ENCODE measurements around the gene METTL9. TPM values are rescaled to one million over a fixed set of nuclear protein-coding genes. Genes with fewer than 3 reads are reported as not detected.
"Not testable (repeated sequence)": the region's sequence is repeated elsewhere in the genome, so short reads cannot be mapped to it uniquely, and the experiment has no call there.

METTL9 gene
- total and polyA plus RNA-seq, 4 donors, result 9.3 to 57.3 (median 17.2) TPM

- TF ChIP-seq REST (IDR thresholded peaks at IDR 0.05), result peak; percentile 72
- no peak for TF ChIP-seq GABPA (IDR thresholded peaks at IDR 0.05 in 1 of 2, conservative IDR thresholded peaks at IDR 0.05 in 1 of 2)
- no peak for DNase-seq (ENCODE audit: low spot score)
- no peaks in the 10 kb centered on the region for H3K4me1 ChIP-seq (ENCODE audit: control insufficient read depth in 4 of 4, insufficient read depth in 4 of 4, low read length in 3 of 4)
- H3K36me3 ChIP-seq (ENCODE audit: control insufficient read depth in 4 of 4, insufficient read depth in 3 of 4, low read depth in 1 of 4, low read length in 3 of 4), result no peaks in the 10 kb centered on the region
- H3K27ac ChIP-seq (ENCODE audit: low read depth in 1 of 2, low read length in 2 of 2), result no peak overlapping the region
- H3K9me3 ChIP-seq (ENCODE audit: control insufficient read depth in 4 of 4, low read length in 3 of 4), result no peaks in the 10 kb centered on the region
- H3K27me3 ChIP-seq (ENCODE audit: control insufficient read depth in 4 of 4, insufficient read depth in 4 of 4, low read length in 3 of 4), result no peaks in the 10 kb centered on the region
- no peak overlapping the region for H3K9ac ChIP-seq (ENCODE audit: low read depth in 1 of 2, low read length in 2 of 2)
- WGBS, result 57% methylated on average over 14 of the region's 14 CpGs
- no peak overlapping the region for H3K4me3 ChIP-seq (ENCODE audit: low read depth in 1 of 3, low read length in 3 of 3)
These were observed 85.7 kb downstream of the METTL9 start for GRCh38 chr16:21685034-21685455.

GRCh38 chr16:21689107-21689506 lies 89.7 kb downstream of the METTL9 start:
- 74% methylated on average over 4 of the region's 4 CpGs for WGBS
- Histone ChIP-seq H3K27me3 (ENCODE audit: control insufficient read depth in 4 of 4, insufficient read depth in 4 of 4, low read length in 3 of 4) (no peaks in the 10 kb centered on the region), H3K4me3 (ENCODE audit: low read depth in 1 of 3, low read length in 3 of 3) (no peak overlapping the region), H3K4me1 (ENCODE audit: control insufficient read depth in 4 of 4, insufficient read depth in 4 of 4, low read length in 3 of 4) (no peaks in the 10 kb centered on the region), H3K9ac (ENCODE audit: low read depth in 1 of 2, low read length in 2 of 2) (no peak overlapping the region), H3K36me3 (ENCODE audit: control insufficient read depth in 4 of 4, insufficient read depth in 3 of 4, low read depth in 1 of 4, low read length in 3 of 4) (no peaks in the 10 kb centered on the region), H3K27ac (ENCODE audit: low read depth in 1 of 2, low read length in 2 of 2) (no peak overlapping the region), H3K9me3 (ENCODE audit: control insufficient read depth in 4 of 4, low read length in 3 of 4) (no peaks in the 10 kb centered on the region)
- DNase-seq (ENCODE audit: low spot score), result no peak
- TF ChIP-seq TAF1 (conservative IDR thresholded peaks at IDR 0.05) (no peak), RXRA (IDR thresholded peaks at IDR 0.05) (no peak), ZBTB33 (IDR thresholded peaks at IDR 0.05) (no peak), JUND (IDR thresholded peaks at IDR 0.05) (no peak), NR2F2 (IDR thresholded peaks at IDR 0.05) (no peak)

- not testable (repeated sequence) for H3K4me3 ChIP-seq (ENCODE audit: low read depth in 1 of 3, low read length in 3 of 3); H3K27ac ChIP-seq (ENCODE audit: low read depth in 1 of 2, low read length in 2 of 2); H3K4me1 ChIP-seq (ENCODE audit: control insufficient read depth in 4 of 4, insufficient read depth in 4 of 4, low read length in 3 of 4); H3K27me3 ChIP-seq (ENCODE audit: control insufficient read depth in 4 of 4, insufficient read depth in 4 of 4, low read length in 3 of 4); DNase-seq (ENCODE audit: low spot score); H3K36me3 ChIP-seq (ENCODE audit: control insufficient read depth in 4 of 4, insufficient read depth in 3 of 4, low read depth in 1 of 4, low read length in 3 of 4); H3K9me3 ChIP-seq (ENCODE audit: control insufficient read depth in 4 of 4, low read length in 3 of 4); H3K9ac ChIP-seq (ENCODE audit: low read depth in 1 of 2, low read length in 2 of 2)
- WGBS, result 80% methylated on average over 4 of the region's 4 CpGs
These were observed 91.6 kb downstream of the METTL9 start for GRCh38 chr16:21690967-21691366.

GRCh38 chr16:21694609-21695008 lies 95.2 kb downstream of the METTL9 start:
- WGBS, result 91% methylated on average over 4 of the region's 4 CpGs
- TF ChIP-seq YY1 (IDR thresholded peaks at IDR 0.05) (no peak), TAF1 (conservative IDR thresholded peaks at IDR 0.05) (no peak), EGR1 (IDR thresholded peaks at IDR 0.05; ENCODE audit: low read depth in 2 of 2) (no peak), MAX (IDR thresholded peaks at IDR 0.05) (no peak), HNF4G (IDR thresholded peaks at IDR 0.05) (no peak), REST (IDR thresholded peaks at IDR 0.05) (no peak), FOXA1 (IDR thresholded peaks at IDR 0.05) (no peak), SP1 (IDR thresholded peaks at IDR 0.05) (no peak), HNF4A (conservative IDR thresholded peaks at IDR 0.05) (no peak), GABPA (IDR thresholded peaks at IDR 0.05 in 1 of 2, conservative IDR thresholded peaks at IDR 0.05 in 1 of 2) (no peak), JUND (IDR thresholded peaks at IDR 0.05) (no peak), RXRA (IDR thresholded peaks at IDR 0.05) (no peak)

More at GRCh38 chr16:21694609-21695008, 95.2 kb downstream of the METTL9 start:
- Histone ChIP-seq H3K4me1 (ENCODE audit: control insufficient read depth in 4 of 4, insufficient read depth in 4 of 4, low read length in 3 of 4) (no peaks in the 10 kb centered on the region), H3K9ac (ENCODE audit: low read depth in 1 of 2, low read length in 2 of 2) (no peak overlapping the region), H3K36me3 (ENCODE audit: control insufficient read depth in 4 of 4, insufficient read depth in 3 of 4, low read depth in 1 of 4, low read length in 3 of 4) (no peaks in the 10 kb centered on the region), H3K4me3 (ENCODE audit: low read depth in 1 of 3, low read length in 3 of 3) (no peak overlapping the region), H3K27me3 (ENCODE audit: control insufficient read depth in 4 of 4, insufficient read depth in 4 of 4, low read length in 3 of 4) (no peaks in the 10 kb centered on the region), H3K27ac (ENCODE audit: low read depth in 1 of 2, low read length in 2 of 2) (no peak overlapping the region), H3K9me3 (ENCODE audit: control insufficient read depth in 4 of 4, low read length in 3 of 4) (no peaks in the 10 kb centered on the region)
- DNase-seq (ENCODE audit: low spot score), result no peak
